AG09309 (cell line): Measurements from ENCODE around the gene ALLC.

ENCODE experiments used
- DNase-seq: peaks from one replicate; pipeline ENCODE4 v3.0.0-alpha.2; 2010; ENCODE audit warnings: low read depth
- H3K4me3 ChIP-seq: 2 replicates; pipeline ENCODE4 v1.5.1; 2011; ENCODE audit warnings: mild to moderate bottlenecking, low read depth, low read length, moderate library complexity; ENCODE audit not compliant: control insufficient read depth
- CTCF ChIP-seq: IDR thresholded peaks from 2 replicates; pipeline ENCODE4 v1.5.1; 2011; ENCODE audit warnings: mild to moderate bottlenecking, low read depth, low read length, inconsistent platforms; ENCODE audit not compliant: insufficient read depth, control insufficient read depth; ENCODE audit errors: missing control alignments

The ALLC gene

DNA sequence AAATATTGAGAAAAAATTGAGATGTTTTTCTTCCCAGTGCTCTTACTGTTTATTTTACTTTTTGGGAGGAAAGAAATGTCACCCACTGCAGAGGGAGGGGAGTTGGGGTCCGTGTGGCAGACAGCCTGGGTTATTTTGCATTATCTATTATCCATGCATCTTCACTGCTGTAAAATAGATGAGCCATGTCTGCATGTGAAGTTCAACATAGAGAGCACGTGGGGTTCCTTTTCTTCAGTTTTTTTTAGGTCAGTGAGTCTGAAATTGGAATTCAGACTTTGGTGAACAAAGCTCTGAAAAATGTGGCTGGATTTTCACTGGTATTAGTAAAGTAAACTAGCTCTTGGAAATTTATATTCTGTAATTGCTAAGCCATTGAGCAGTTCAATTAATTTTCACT, 47.8 kb downstream of the ALLC start:
- H3K4me3 ChIP-seq, result no peak overlapping the region
- no peak for DNase-seq
- no peak for TF ChIP-seq CTCF

- TF ChIP-seq CTCF, result no peak
- H3K4me3 ChIP-seq, result no peak overlapping the region
- no peak for DNase-seq
These were observed 48.9 kb downstream of the ALLC start for GRCh38 chr2:3706892-3707291.

DNA sequence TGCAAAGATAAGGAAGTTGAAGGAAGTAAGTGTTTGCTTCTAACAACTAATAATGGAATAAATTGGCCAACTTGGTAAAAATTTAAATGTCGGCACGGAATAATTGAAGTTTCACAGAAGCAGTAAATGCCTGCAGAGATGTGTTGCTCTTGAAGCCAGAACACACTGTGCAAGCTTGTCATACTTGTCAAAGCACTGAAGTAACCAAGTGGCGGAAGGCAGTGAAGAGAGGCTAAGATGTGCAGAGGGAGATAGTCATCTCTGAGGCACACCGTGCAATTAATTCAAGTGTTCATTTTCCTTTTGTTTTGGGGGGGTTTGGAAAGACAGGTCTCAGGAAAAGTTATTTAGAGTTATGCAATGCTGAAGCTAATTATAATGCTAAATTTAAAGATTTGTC, 50.6 kb downstream of the ALLC start:
- DNase-seq, result no peak
- no peak overlapping the region for H3K4me3 ChIP-seq
- TF ChIP-seq CTCF, result no peak

DNA sequence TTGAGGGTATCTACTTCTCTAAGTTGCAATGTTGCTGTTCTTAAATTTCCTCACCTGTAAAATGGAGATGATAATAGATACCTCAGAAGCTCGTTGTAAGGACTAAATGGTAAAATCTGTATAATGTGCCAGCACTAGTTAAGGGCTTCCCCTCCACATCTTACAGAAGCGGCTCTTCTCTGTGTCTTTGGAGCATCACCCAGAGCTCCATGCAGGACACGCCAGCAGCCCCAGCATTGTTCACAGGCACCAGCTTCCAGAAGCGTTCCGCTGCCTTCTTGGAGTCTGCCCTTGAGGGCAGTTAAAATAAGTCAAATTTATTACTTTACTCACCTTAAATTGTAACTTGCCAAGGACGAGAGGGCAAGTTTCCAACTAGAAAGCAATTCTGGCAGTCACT, 51.2 kb downstream of the ALLC start:
- no peak for TF ChIP-seq CTCF
- DNase-seq, result no peak
- H3K4me3 ChIP-seq, result no peak overlapping the region

- no peak for DNase-seq
- H3K4me3 ChIP-seq, result no peak overlapping the region
- no peak for TF ChIP-seq CTCF
These were observed 54.4 kb downstream of the ALLC start for GRCh38 chr2:3712424-3712823.

- DNase-seq, result no peak
- no peak for TF ChIP-seq CTCF
These were observed 55.0 kb downstream of the ALLC start for GRCh38 chr2:3712831-3713503.

GRCh38 chr2:3718679-3719078, 60.7 kb downstream of the ALLC start:
- no peak for DNase-seq
- no peak overlapping the region for H3K4me3 ChIP-seq
- TF ChIP-seq CTCF, result no peak

More at GRCh38 chr2:3712831-3713503, 55.0 kb downstream of the ALLC start:
- no peak overlapping the region for H3K4me3 ChIP-seq
